Mononuclear cell (primary cell): ENCODE data around the gene RNF181. TPM values are rescaled to one million over a fixed set of nuclear protein-coding genes. Genes with fewer than 3 reads are reported as not detected.
A peak's percentile ranks its signal among the peaks of the same experiment; 100 is the strongest.
"Not testable (repeated sequence)": the region's sequence is repeated elsewhere in the genome, so short reads cannot be mapped to it uniquely, and the experiment has no call there.

Experiments
- H3K27me3 ChIP-seq: 2 replicates; pipeline ENCODE4 v1.6.0; 2011; ENCODE audit warnings: low read length, control low read depth; ENCODE audit not compliant: insufficient read depth
- H3K4me1 ChIP-seq: 2 replicates; pipeline ENCODE4 v1.5.1; 2011; ENCODE audit warnings: mild to moderate bottlenecking, low read length, control low read depth; ENCODE audit not compliant: insufficient read depth
- H3K4me3 ChIP-seq: 2 replicates; pipeline ENCODE4 v1.5.1; 2011; ENCODE audit warnings: mild to moderate bottlenecking, low read length, moderate library complexity
- H3K9me3 ChIP-seq: 2 replicates; pipeline ENCODE4 v1.5.1; 2011; ENCODE audit warnings: low read depth, mild to moderate bottlenecking, control low read depth, low read length
- total RNA-seq: library from RNA; depleted of rRNA; stranded (reverse); fragments of >200 nt; gene quantifications from one replicate; pipeline ENCODE4 v1.2.3, GENCODE V29; 2012

Gene RNF181
- total RNA-seq, 1 donor = 55.9 TPM

DNA sequence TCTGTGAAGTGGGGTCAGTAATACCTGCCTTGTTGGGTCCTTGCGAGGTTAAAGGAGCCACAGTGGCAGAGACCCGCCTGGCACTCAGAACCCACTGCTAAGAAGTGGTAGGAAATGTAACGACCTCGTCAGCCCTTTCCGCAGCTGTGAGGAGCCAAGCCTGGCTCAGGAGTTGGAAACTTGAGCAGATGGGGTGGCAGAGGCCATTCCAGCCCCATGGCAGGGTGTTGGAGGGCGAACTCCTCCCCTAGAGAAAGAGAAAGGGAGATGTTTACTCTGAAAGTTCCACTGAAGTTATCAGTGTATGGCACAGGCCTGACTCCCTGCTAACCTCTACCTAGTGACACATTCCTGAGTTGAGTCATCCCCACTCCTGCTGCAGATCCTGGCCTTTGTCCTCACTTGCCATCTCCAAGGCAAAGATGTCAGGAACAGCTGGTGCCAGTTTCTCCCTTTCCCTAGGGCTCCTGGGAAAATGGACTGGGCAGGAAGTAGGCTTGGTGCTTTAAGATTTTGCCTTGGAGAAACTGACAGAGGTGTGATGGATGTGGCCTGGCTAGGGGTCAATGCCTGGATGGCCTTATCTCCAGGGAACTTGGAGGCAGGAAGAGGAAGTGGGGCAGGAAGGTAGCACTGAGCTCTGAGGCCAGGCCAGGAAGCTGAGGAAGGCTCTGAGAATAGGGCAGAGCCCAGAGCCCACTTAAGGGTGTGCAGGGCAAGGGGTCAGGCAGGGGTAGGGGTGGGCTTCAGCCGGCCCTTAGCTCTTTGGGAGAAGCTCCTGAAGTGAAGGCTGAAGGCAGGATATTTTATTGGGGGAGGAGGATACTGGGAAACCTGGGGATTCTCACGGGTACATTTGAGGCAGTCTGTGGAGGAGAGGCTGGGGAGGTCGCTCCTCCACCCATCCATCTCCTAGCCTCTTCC is 10.4 kb upstream of the RNF181 start:
- Histone ChIP-seq H3K4me3 (peak overlapping the region; percentile 51), H3K9me3 (no peaks in the 10 kb centered on the region), H3K27me3 (no peaks in the 10 kb centered on the region), H3K4me1 (peaks cover 93% of the 10 kb centered on the region)

DNA sequence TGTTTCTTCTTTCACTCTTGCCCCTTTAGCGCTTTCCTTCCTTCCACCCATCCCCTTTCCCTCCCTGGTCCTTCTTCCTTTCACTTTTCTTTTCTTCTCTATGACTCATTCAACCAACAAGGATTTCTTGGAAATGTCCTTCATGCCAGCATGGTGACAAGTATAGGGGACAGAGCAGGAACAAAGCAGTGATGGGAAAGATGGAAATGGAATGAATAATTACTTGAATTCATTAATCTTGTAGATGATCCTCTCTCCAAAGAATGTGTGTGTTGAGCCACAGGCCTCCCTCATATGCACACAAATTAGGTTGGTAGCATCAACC is 9.8 kb upstream of the RNF181 start:
- Histone ChIP-seq H3K27me3 (no peaks in the 10 kb centered on the region), H3K4me3 (no peak overlapping the region), H3K9me3 (no peaks in the 10 kb centered on the region), H3K4me1 (peaks cover 94% of the 10 kb centered on the region)

DNA sequence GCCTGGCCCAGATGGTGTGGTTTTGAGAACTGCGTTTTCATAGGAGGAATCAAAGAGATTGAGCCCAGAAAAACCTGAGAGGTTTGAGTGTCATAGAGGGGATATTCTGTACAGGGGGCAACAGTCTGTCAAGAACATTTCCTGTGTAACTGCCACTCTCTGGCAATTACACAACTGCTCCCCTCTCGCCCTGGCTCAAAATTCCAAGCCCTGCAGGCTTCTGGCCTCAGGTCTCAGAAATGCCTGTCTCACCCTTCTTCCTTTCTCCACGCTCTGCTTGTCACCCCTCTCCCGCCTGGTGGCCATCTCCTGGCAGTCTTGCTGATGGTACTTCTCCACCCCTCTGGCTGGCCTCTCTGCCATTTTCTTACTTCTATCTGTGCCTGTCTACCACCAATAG is 7.3 kb upstream of the RNF181 start:
- Histone ChIP-seq H3K9me3 (no peaks in the 10 kb centered on the region), H3K4me1 (peaks cover 87% of the 10 kb centered on the region), H3K27me3 (no peaks in the 10 kb centered on the region), H3K4me3 (no peak overlapping the region)

GRCh38 chr2:85588645-85589044 is 6.9 kb upstream of the RNF181 start:
- Histone ChIP-seq H3K4me3 (no peak overlapping the region), H3K9me3 (no peaks in the 10 kb centered on the region), H3K27me3 (no peaks in the 10 kb centered on the region), H3K4me1 (peaks cover 83% of the 10 kb centered on the region)

DNA sequence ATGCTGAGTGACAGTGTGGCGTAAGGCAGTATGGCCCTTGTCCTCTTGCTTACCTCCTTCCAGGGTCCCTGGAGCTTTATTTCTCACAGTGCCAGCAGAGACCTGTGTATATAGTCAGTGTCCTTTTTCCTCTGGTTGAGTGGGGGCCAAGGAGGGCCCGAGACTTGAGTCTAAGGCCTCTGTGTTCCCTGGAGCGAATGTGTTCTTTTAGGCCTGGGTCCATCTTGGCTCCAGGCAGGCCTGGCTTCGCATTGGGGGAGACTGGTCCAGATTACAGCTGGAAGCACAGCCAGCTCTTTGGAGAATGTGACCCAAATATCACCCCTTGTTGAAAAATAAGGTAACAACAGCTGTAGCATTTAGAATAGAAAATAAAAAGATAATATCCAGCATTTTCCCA is 6.4 kb upstream of the RNF181 start:
- Histone ChIP-seq H3K4me3 (no peak overlapping the region), H3K9me3 (no peaks in the 10 kb centered on the region), H3K4me1 (peaks cover 82% of the 10 kb centered on the region), H3K27me3 (no peaks in the 10 kb centered on the region)

- H3K4me1 ChIP-seq = peaks cover 82% of the 10 kb centered on the region
- H3K4me3 ChIP-seq = no peak overlapping the region
- no peaks in the 10 kb centered on the region for H3K9me3 ChIP-seq
- H3K27me3 ChIP-seq = no peaks in the 10 kb centered on the region
These were observed 5.4 kb upstream of the RNF181 start for GRCh38 chr2:85589982-85590791.

GRCh38 chr2:85590950-85591349 is 4.6 kb upstream of the RNF181 start:
- no peak overlapping the region for H3K4me3 ChIP-seq
- H3K4me1 ChIP-seq = peaks cover 76% of the 10 kb centered on the region
- no peaks in the 10 kb centered on the region for H3K27me3 ChIP-seq
- no peaks in the 10 kb centered on the region for H3K9me3 ChIP-seq

DNA sequence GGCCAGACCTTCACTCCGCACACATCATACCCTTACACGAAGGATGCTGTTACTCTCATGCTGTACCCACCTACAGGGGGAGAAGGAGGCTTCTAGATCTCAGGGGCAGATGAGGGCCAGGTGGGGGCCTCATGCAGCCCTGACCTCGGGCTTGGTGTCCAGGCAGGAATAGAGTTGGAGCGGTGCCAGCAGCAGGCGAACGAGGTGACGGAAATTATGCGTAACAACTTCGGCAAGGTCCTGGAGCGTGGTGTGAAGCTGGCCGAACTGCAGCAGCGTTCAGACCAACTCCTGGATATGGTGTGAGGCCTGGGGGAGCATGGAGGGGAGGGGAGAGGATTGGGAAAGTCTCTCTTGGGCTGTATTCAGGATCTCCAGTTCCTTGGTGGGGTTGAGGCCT is 4.0 kb upstream of the RNF181 start:
- H3K4me3 ChIP-seq = no peak overlapping the region
- H3K4me1 ChIP-seq = peaks cover 76% of the 10 kb centered on the region
- no peaks in the 10 kb centered on the region for H3K27me3 ChIP-seq
- no peaks in the 10 kb centered on the region for H3K9me3 ChIP-seq

DNA sequence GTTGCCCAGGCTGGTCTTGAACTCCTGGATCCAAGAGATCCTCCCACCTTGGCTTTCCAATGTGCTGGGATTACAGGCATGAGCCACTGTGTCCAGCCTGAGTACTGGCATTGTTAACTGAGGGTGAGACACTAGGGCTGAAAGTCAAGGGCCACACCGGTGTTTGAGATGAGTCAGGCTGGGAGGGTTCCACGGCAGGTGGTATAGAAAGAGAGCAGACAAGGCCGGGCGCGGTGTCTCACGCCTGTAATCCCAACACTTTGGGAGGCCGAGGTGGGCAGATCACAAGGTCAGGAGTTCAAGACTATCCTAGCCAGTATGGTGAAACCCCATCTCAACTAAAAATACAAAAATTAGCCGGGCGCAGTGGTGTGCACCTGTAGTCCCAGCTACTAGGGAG is 3.2 kb upstream of the RNF181 start:
- H3K4me3 ChIP-seq, H3K27me3 ChIP-seq, H3K9me3 ChIP-seq: not testable (repeated sequence)
- H3K4me1 ChIP-seq = peaks cover 76% of the 10 kb centered on the region

- no peaks in the 10 kb centered on the region for H3K27me3 ChIP-seq
- H3K4me3 ChIP-seq = no peak overlapping the region
- H3K4me1 ChIP-seq = peaks cover 69% of the 10 kb centered on the region
- H3K9me3 ChIP-seq = no peaks in the 10 kb centered on the region
These were observed 2.5 kb upstream of the RNF181 start for GRCh38 chr2:85593023-85593422.

- no peaks in the 10 kb centered on the region for H3K27me3 ChIP-seq
- H3K9me3 ChIP-seq = no peaks in the 10 kb centered on the region
- H3K4me3 ChIP-seq = peak overlapping the region; percentile 97
- H3K4me1 ChIP-seq = peaks cover 55% of the 10 kb centered on the region
These were observed 737 bp upstream of the RNF181 start for GRCh38 chr2:85594715-85595300.

- Histone ChIP-seq H3K4me3 (peak overlapping the region; percentile 97), H3K9me3 (no peaks in the 10 kb centered on the region), H3K4me1 (peaks cover 44% of the 10 kb centered on the region), H3K27me3 (no peaks in the 10 kb centered on the region)
These were observed 435 bp downstream of the RNF181 start for GRCh38 chr2:85596026-85596333.

DNA sequence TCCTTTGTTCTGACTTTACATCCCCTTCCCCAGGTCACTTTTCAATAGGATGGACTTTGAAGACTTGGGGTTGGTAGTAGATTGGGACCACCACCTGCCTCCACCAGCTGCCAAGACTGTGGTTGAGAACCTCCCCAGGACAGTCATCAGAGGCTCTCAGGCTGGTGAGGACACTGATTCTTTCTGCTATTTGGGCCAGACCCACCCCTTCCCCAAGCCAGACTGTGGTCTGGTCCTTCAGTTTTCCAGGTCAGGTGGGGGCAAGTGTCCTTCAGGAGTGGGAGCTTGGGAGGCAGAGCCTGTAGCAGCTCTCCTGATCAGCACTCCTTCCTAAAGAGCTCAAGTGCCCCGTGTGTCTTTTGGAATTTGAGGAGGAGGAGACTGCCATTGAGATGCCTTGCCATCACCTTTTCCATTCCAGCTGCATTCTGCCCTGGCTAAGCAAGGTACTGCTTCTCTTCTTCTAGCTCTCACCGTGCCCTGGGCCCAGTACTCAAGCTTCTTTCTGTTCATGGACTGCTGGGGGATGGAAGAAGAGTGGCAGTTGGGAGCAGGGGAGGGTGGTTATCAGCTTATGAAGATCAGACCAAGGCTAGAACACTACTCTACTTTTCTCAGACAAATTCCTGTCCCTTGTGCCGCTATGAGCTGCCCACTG is 1.1 kb downstream of the RNF181 start:
- Histone ChIP-seq H3K27me3 (no peaks in the 10 kb centered on the region), H3K4me3 (peak overlapping the region; percentile 97), H3K4me1 (peaks cover 38% of the 10 kb centered on the region), H3K9me3 (no peaks in the 10 kb centered on the region)

GRCh38 chr2:85597241-85597640 is 1.7 kb downstream of the RNF181 start:
- H3K4me1 ChIP-seq = peaks cover 39% of the 10 kb centered on the region
- no peaks in the 10 kb centered on the region for H3K9me3 ChIP-seq
- no peak overlapping the region for H3K4me3 ChIP-seq
- H3K27me3 ChIP-seq = no peaks in the 10 kb centered on the region
